Tibial nerve (tissue), 4 donors: Measurements from ENCODE around the gene KIF12.

ENCODE experiments used
- EP300 ChIP-seq, 2 donors: sonication (generic); formaldehyde crosslinking; IDR thresholded peaks; one replicate each; pipeline ENCODE4 v1.6.1; 2017; ENCODE audit warnings: antibody characterized with exemption in 2 of 2, mild to moderate bottlenecking in 1 of 2
- POLR2A ChIP-seq, 2 donors: fragments of 450-650 bp; IDR thresholded peaks; one replicate each; pipeline ENCODE4 v1.6.1; 2017; ENCODE audit warnings: antibody characterized with exemption in 2 of 2, mild to moderate bottlenecking in 2 of 2, moderate library complexity in 2 of 2
- TF ChIP-seq, protein P1 (sequence below), 5 experiments: fragments of 200-600 bp in 3 of 5; fragments of 450-650 bp in 2 of 5; sonication (generic) in 3 of 5; IDR thresholded peaks; one replicate each; pipeline ENCODE4 v1.5.1; 2016 to 2019; ENCODE audit warnings: antibody characterized with exemption in 5 of 5, mild to moderate bottlenecking in 3 of 5, moderate library complexity in 2 of 5

DNA sequence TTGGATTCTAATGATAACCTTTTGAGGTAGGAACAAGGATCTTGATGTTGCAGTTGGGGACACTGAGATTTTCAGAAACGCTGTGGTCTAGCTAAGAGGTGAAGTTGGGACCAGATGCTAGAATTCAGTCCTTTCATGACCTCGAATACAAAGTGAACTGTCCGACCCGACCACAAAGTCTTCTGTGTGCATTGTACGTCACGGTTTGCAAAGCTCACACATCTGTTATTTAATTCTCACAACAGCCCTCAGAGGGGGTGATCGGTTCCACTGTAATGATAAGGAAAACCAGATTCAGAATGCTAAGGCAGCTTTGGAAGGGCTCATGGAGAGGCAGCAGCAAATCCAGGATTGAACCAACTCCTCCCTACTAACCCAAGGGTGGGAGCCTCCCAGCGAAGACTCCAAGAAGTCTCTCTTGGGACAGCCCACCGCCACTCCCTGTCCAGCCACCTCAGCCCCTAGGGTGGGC lies 16.6 kb upstream of the KIF12 start:
- TF ChIP-seq, protein P1, sequence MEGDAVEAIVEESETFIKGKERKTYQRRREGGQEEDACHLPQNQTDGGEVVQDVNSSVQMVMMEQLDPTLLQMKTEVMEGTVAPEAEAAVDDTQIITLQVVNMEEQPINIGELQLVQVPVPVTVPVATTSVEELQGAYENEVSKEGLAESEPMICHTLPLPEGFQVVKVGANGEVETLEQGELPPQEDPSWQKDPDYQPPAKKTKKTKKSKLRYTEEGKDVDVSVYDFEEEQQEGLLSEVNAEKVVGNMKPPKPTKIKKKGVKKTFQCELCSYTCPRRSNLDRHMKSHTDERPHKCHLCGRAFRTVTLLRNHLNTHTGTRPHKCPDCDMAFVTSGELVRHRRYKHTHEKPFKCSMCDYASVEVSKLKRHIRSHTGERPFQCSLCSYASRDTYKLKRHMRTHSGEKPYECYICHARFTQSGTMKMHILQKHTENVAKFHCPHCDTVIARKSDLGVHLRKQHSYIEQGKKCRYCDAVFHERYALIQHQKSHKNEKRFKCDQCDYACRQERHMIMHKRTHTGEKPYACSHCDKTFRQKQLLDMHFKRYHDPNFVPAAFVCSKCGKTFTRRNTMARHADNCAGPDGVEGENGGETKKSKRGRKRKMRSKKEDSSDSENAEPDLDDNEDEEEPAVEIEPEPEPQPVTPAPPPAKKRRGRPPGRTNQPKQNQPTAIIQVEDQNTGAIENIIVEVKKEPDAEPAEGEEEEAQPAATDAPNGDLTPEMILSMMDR (IDR thresholded peaks at IDR 0.05): no peak
- TF ChIP-seq POLR2A (IDR thresholded peaks at IDR 0.05): no peak
- TF ChIP-seq EP300 (IDR thresholded peaks at IDR 0.05): no peak
